ENCODE results near the gene CD33. TPM values are rescaled to one million over a fixed set of nuclear protein-coding genes. Genes with fewer than 3 reads are reported as not detected.

CD33 gene
- total and polyA plus RNA-seq, 9 of the 15 experiments (the other 6 are each of a cell fraction or from before 2014, with no cell fraction given) = 36.1 to 88.6 (median 49.6) TPM

DNA sequence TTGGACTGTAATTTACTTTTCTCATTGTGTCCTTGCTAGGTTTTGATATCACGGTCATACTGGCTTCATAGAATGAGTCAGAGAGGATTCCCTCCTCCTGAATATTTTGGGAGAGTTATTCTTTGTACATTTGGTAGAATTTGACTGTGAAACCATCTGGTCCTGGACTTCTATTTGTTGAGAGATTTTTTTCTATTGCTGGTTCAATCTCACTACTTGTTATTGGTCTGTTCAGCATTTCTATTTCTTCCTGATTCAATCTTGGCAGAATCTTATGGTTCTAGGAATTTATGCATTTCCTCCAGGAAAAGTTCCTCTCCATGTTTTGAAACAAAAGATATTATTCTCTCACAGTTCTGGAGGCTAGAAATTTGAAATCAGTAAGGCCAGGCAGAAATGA lies 4.9 kb upstream of the CD33 start:
- Histone ChIP-seq H3K27ac (ENCODE audit: extremely low read depth, low read depth, low read length) (no peak overlapping the region), H3K9me1 (ENCODE audit: control insufficient read depth, insufficient read depth, low read length) (no peaks in the 10 kb centered on the region), H4K20me1 (replicated peaks; ENCODE audit: control insufficient read depth, insufficient read depth, low read length) (no peaks in the 10 kb centered on the region), H3K27me3 (ENCODE audit: control insufficient read depth in 2 of 2, insufficient read depth in 2 of 2, low read length in 2 of 2) (no peaks in the 10 kb centered on the region), H3K9ac (ENCODE audit: insufficient read depth in 1 of 2, low read depth in 2 of 2, low read length in 2 of 2) (no peak overlapping the region), H3K9me3 (replicated peaks; ENCODE audit: control insufficient read depth, insufficient read depth, low read depth, low read length) (peaks cover 3% of the 10 kb centered on the region), H2AFZ (ENCODE audit: low read depth, low read length) (no peak overlapping the region), H3K4me2 (ENCODE audit: insufficient read depth, low read length) (no peak overlapping the region), H3K4me1 (replicated peaks in 1 of 2; ENCODE audit: control insufficient read depth in 2 of 2, insufficient read depth in 2 of 2, low read length in 2 of 2) (peaks cover 4 to 10% of the 10 kb centered on the region in 2 experiments; a peak in 2 of 5 replicates), H3K36me3 (ENCODE audit: control insufficient read depth, insufficient read depth, low read length) (no peaks in the 10 kb centered on the region), H3K4me3 (no peak overlapping the region), H3K79me2 (ENCODE audit: control insufficient read depth, insufficient read depth, low read length) (no peaks in the 10 kb centered on the region)
- 18% methylated on average over 1 of the region's 1 CpG for WGBS (ENCODE audit: insufficient coverage, low coverage, missing lambda C conversion rate)
- intact Hi-C loops (cut with micrococcal nuclease) (no loop called here), in situ Hi-C loops (cut with MboI) (no loop called here)
- CTCF ChIA-PET (ENCODE audit: low intra/inter-chr PET ratio) = interaction anchor here (0.6 kb wide), 1 partner anchor 86 kb away, joined by 4 read pairs; no protein-coding TSS in a partner anchor
- BruUV-seq (replicated peaks) = no TSS peak
- POLR2A ChIA-PET = no interaction called here
- no peak for DNase-seq (ENCODE audit: extremely low read depth in 1 of 4, low spot score in 3 of 4)
- no peak for ATAC-seq
- no peak for FAIRE-seq
- TF ChIP-seq JUND (IDR thresholded peaks at IDR 0.05; ENCODE audit: borderline replicate concordance, low read depth, low read length) (no peak), JUND (tag; IDR thresholded peaks at IDR 0.05; ENCODE audit: borderline replicate concordance, low read depth, low read length) (no peak), CHD7 (IDR thresholded peaks at IDR 0.05; ENCODE audit: low read depth, low read length) (no peak), CBFB (CRISPR knock-in tag; IDR thresholded peaks at IDR 0.05) (no peak), ZNF212 (CRISPR knock-in tag; IDR thresholded peaks at IDR 0.05) (no peak), MTA1 (IDR thresholded peaks at IDR 0.05; ENCODE audit: borderline replicate concordance) (no peak), MXD1 (CRISPR knock-in tag; IDR thresholded peaks at IDR 0.05; ENCODE audit: borderline replicate concordance, poor library complexity, severe bottlenecking) (no peak), DACH1 (IDR thresholded peaks at IDR 0.05; ENCODE audit: partially characterized antibody) (no peak), WHSC1 (IDR thresholded peaks at IDR 0.05; ENCODE audit: low read length) (no peak)
- TF ChIP-seq, protein P1, sequence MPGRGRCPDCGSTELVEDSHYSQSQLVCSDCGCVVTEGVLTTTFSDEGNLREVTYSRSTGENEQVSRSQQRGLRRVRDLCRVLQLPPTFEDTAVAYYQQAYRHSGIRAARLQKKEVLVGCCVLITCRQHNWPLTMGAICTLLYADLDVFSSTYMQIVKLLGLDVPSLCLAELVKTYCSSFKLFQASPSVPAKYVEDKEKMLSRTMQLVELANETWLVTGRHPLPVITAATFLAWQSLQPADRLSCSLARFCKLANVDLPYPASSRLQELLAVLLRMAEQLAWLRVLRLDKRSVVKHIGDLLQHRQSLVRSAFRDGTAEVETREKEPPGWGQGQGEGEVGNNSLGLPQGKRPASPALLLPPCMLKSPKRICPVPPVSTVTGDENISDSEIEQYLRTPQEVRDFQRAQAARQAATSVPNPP (IDR thresholded peaks at IDR 0.05; ENCODE audit: borderline replicate concordance, insufficient read depth, insufficient read length) = no peak
